PFSK-1 (cell line): ENCODE measurements around the gene RPRD1B.

Experiments used
- FOXP2 ChIP-seq: optimal IDR thresholded peaks from 2 replicates; pipeline ENCODE3; 2011; ENCODE audit warnings: borderline replicate concordance, control low read depth, inconsistent platforms; ENCODE audit not compliant: insufficient read depth; ENCODE audit errors: extremely low read length, extremely low read depth
- POLR2AphosphoS5 ChIP-seq: IDR thresholded peaks from 2 replicates; pipeline ENCODE4 v1.6.1; 2012; ENCODE audit warnings: low read depth, mild to moderate bottlenecking, control low read depth, low read length, moderate library complexity
- TAF1 ChIP-seq: IDR thresholded peaks from 2 replicates; pipeline ENCODE4 v1.6.1; 2012; ENCODE audit warnings: low read length, control low read depth, borderline replicate concordance; ENCODE audit not compliant: insufficient read depth

GRCh38 chr20:38084425-38084951, 50.9 kb downstream of the RPRD1B start:
- TF ChIP-seq FOXP2, result no peak
- no peak for TF ChIP-seq POLR2AphosphoS5
- no peak for TF ChIP-seq TAF1
